Prostate gland (tissue), 2 donors: ENCODE data around the gene CBX2. TPM values are rescaled to one million over a fixed set of nuclear protein-coding genes. Genes with fewer than 3 reads are reported as not detected.

Experiments used
- DNase-seq: peaks from one replicate; pipeline ENCODE4 v3.0.0-alpha.2; 2019; ENCODE audit warnings: low spot score
- H3K27ac ChIP-seq, 2 donors: fragments of 200-600 bp; sonication (generic); 2 replicates each; pipeline ENCODE4 v1.5.1; 2017 to 2019
- H3K27me3 ChIP-seq: fragments of 200-600 bp; sonication (generic); replicated peaks from 2 replicates; pipeline ENCODE4 v1.5.1; 2019; ENCODE audit not compliant: insufficient read depth
- H3K36me3 ChIP-seq, 2 donors: fragments of 200-600 bp; sonication (generic); 1 replicate in 1 of 2; 2 replicates in 1 of 2; pipeline versions ENCODE4 v1.5.1 to v1.8.1; 2017 to 2019
- H3K4me1 ChIP-seq: fragments of 200-600 bp; sonication (generic); replicated peaks from 2 replicates; pipeline ENCODE4 v1.5.1; 2019
- H3K4me3 ChIP-seq, 2 donors: fragments of 200-600 bp; sonication (generic); 2 replicates each; pipeline ENCODE4 v1.5.1; 2017 to 2019
- H3K9me3 ChIP-seq: fragments of 200-600 bp; sonication (generic); 2 replicates; pipeline ENCODE4 v1.5.1; 2017
- POLR2A ChIP-seq: fragments of 450-650 bp; IDR thresholded peaks from one replicate; pipeline ENCODE4 v1.6.1; 2016; ENCODE audit warnings: antibody characterized with exemption, mild to moderate bottlenecking
- POLR2AphosphoS5 ChIP-seq: sonication (generic); formaldehyde crosslinking; IDR thresholded peaks from one replicate; pipeline ENCODE4 v1.6.1; 2017; ENCODE audit warnings: antibody characterized with exemption
- WGBS: methylation state at CpG from one replicate; pipeline ENCODE4 v1.1.5; 2018; 5-methylcytosine and 5-hydroxymethylcytosine counted together
- intact Hi-C: fragments of 100-400 bp; cut with DNase I; formaldehyde crosslinking; loops from one replicate; pipeline ENCODE4 v1.14.2; 2022
- total RNA-seq, 2 donors: library from RNA; depleted of rRNA; stranded (reverse); fragments of >200 nt; gene quantifications; one replicate each; pipeline ENCODE4 v1.1.0, GENCODE V29; 2016
- TF ChIP-seq, protein P1 (sequence below), 4 experiments: fragments of 200-600 bp in 2 of 4; fragments of 450-650 bp in 2 of 4; sonication (generic) in 2 of 4; IDR thresholded peaks; 1 replicate in 3 of 4; 2 replicates in 1 of 4; pipeline ENCODE4 v1.5.1; 2016 to 2019; ENCODE audit warnings: antibody characterized with exemption in 4 of 4, mild to moderate bottlenecking in 2 of 4, moderate library complexity in 2 of 4

CBX2 gene
- total RNA-seq, 2 donors from 2014 or later, result 2.0 to 17.0 TPM

- Histone ChIP-seq H3K4me3 (no peak overlapping the region), H3K9me3 (no peaks in the 10 kb centered on the region), H3K27me3 (peaks cover 2% of the 10 kb centered on the region), H3K27ac (no peak overlapping the region), H3K4me1 (peaks cover 8% of the 10 kb centered on the region), H3K36me3 (no peaks in the 10 kb centered on the region)
- TF ChIP-seq, protein P1, sequence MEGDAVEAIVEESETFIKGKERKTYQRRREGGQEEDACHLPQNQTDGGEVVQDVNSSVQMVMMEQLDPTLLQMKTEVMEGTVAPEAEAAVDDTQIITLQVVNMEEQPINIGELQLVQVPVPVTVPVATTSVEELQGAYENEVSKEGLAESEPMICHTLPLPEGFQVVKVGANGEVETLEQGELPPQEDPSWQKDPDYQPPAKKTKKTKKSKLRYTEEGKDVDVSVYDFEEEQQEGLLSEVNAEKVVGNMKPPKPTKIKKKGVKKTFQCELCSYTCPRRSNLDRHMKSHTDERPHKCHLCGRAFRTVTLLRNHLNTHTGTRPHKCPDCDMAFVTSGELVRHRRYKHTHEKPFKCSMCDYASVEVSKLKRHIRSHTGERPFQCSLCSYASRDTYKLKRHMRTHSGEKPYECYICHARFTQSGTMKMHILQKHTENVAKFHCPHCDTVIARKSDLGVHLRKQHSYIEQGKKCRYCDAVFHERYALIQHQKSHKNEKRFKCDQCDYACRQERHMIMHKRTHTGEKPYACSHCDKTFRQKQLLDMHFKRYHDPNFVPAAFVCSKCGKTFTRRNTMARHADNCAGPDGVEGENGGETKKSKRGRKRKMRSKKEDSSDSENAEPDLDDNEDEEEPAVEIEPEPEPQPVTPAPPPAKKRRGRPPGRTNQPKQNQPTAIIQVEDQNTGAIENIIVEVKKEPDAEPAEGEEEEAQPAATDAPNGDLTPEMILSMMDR (IDR thresholded peaks at IDR 0.05), result peak; percentile 69 to 85 (median 83)
- peak; percentile 63 for TF ChIP-seq POLR2AphosphoS5
- no peak for TF ChIP-seq POLR2A
- WGBS, result 10% methylated on average over 53 of the region's 53 CpGs
- intact Hi-C loops, result loop anchor here (2.0 to 10.0 kb wide), 2 partner anchors 173 to 251 kb away; no protein-coding TSS in a partner anchor
- DNase-seq, result peak; percentile 62
Measured at GRCh38 chr17:79741751-79742588, 36.0 kb upstream of the CBX2 start.

- intact Hi-C loops, result loop anchor here (2.0 to 10.0 kb wide), 2 partner anchors 172 to 250 kb away; no protein-coding TSS in a partner anchor
- Histone ChIP-seq H3K4me1 (peaks cover 8% of the 10 kb centered on the region), H3K27me3 (peaks cover 6% of the 10 kb centered on the region), H3K9me3 (no peaks in the 10 kb centered on the region), H3K4me3 (no peak overlapping the region), H3K36me3 (no peaks in the 10 kb centered on the region), H3K27ac (no peak overlapping the region)
- WGBS, result 92% methylated on average over 1 of the region's 1 CpG
- TF ChIP-seq, protein P1 (IDR thresholded peaks at IDR 0.05), result no peak
- TF ChIP-seq POLR2AphosphoS5 (no peak), POLR2A (no peak)
- DNase-seq, result no peak
Measured at GRCh38 chr17:79742589-79742918, 35.4 kb upstream of the CBX2 start.

- Histone ChIP-seq H3K4me3 (no peak overlapping the region), H3K36me3 (no peaks in the 10 kb centered on the region), H3K4me1 (peaks cover 8% of the 10 kb centered on the region), H3K27me3 (peaks cover 11% of the 10 kb centered on the region), H3K9me3 (no peaks in the 10 kb centered on the region), H3K27ac (no peak overlapping the region)
- intact Hi-C loops, result loop anchor here (2.0 to 10.0 kb wide), 2 partner anchors 172 to 250 kb away; no protein-coding TSS in a partner anchor
- TF ChIP-seq, protein P1 (IDR thresholded peaks at IDR 0.05), result no peak
- TF ChIP-seq POLR2AphosphoS5 (no peak), POLR2A (no peak)
- DNase-seq, result no peak
- WGBS, result 79% methylated on average over 7 of the region's 7 CpGs
Measured at GRCh38 chr17:79742951-79743476, 34.9 kb upstream of the CBX2 start.

- intact Hi-C loops, result loop anchor here (2.0 to 10.0 kb wide), 2 partner anchors 171 to 249 kb away; no protein-coding TSS in a partner anchor
- H3K4me3 ChIP-seq, result no peak overlapping the region
- no peaks in the 10 kb centered on the region for H3K9me3 ChIP-seq
- 94% methylated on average over 5 of the region's 5 CpGs for WGBS
- peaks cover 8% of the 10 kb centered on the region for H3K4me1 ChIP-seq
- H3K36me3 ChIP-seq, result no peaks in the 10 kb centered on the region
- no peak for DNase-seq
- H3K27me3 ChIP-seq, result peaks cover 17% of the 10 kb centered on the region
- TF ChIP-seq POLR2A, result no peak
- no peak for TF ChIP-seq POLR2AphosphoS5
- TF ChIP-seq, protein P1 (IDR thresholded peaks at IDR 0.05), result no peak
- no peak overlapping the region for H3K27ac ChIP-seq
Measured at GRCh38 chr17:79743614-79744013, 34.3 kb upstream of the CBX2 start.
